ENCODE results near the gene MYCBP2.

The MYCBP2 gene

DNA sequence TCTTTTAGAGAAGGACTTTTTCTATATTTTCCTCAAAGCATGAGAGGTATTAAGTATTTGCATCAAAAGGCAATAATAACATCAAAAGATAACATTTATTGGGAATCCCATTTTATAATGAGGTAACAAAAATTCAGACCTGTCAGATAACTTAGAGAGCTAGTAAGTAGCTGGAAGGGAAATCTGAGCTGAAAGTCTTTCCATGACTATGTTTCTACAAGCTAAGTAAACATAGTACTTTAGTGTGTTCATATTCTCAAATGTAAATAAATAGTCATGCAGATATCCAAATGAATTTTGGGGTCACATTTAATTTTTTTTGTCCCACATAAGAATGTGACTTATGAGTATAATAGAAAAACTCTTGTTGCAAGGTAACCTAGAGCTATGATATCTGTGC is 212.6 kb downstream of the MYCBP2 start:
- no peak overlapping the region for H3K4me3 ChIP-seq (replicated peaks in 1 of 2; ENCODE audit: low read depth in 2 of 2, low read length in 2 of 2)
- TF ChIP-seq, protein P1, sequence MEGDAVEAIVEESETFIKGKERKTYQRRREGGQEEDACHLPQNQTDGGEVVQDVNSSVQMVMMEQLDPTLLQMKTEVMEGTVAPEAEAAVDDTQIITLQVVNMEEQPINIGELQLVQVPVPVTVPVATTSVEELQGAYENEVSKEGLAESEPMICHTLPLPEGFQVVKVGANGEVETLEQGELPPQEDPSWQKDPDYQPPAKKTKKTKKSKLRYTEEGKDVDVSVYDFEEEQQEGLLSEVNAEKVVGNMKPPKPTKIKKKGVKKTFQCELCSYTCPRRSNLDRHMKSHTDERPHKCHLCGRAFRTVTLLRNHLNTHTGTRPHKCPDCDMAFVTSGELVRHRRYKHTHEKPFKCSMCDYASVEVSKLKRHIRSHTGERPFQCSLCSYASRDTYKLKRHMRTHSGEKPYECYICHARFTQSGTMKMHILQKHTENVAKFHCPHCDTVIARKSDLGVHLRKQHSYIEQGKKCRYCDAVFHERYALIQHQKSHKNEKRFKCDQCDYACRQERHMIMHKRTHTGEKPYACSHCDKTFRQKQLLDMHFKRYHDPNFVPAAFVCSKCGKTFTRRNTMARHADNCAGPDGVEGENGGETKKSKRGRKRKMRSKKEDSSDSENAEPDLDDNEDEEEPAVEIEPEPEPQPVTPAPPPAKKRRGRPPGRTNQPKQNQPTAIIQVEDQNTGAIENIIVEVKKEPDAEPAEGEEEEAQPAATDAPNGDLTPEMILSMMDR (IDR thresholded peaks at IDR 0.05; ENCODE audit: low read depth, low read length), result no peak
- DNase-seq (ENCODE audit: low read depth in 2 of 2), result peak in 1 of 2 donors; percentile 23

DNA sequence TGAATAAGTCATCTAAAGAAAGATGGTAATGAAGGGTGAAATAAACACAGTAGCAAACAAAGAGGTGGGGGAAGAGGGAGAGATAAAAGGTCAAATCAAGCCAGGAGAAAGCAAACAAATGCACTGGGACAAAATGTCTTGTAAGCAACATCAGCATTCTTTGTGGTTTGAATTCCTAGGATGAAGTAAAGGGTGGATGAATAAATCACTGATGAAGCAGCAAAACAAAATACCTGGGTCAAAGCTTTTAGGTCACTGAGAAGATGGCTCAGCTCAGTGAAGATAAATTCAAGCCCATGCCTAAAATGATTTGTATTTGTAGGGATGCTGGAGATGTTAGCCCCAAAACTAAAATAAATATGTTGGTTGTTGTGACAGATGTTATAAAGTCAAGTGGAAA is 213.4 kb downstream of the MYCBP2 start:
- DNase-seq (ENCODE audit: low read depth in 2 of 2), result peak in 1 of 2 donors; percentile 19
- no peak overlapping the region for H3K4me3 ChIP-seq (replicated peaks in 1 of 2; ENCODE audit: low read depth in 2 of 2, low read length in 2 of 2)
- TF ChIP-seq, protein P1 (IDR thresholded peaks at IDR 0.05; ENCODE audit: low read depth, low read length), result no peak

DNA sequence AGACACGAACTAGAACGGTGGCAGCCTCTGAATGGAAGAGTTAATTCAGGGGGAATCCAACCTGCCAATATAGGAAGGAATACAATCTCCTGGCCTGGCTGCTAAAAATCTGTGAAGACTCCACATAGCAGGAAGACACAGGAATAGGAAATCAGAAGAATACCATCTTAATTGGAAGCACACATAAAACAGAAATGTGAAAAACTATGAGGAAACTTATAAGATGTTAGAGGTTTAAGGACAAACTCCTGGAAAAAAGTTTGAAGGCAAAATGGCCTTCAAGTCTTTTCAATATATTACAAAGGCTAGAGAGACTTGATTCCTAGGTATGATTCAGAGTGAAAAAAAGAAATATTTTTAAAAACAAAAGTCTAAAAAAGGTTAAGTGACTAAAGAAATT is 221.8 kb downstream of the MYCBP2 start:
- DNase-seq (ENCODE audit: low read depth in 2 of 2), result no peak
- no peak overlapping the region for H3K4me3 ChIP-seq (replicated peaks in 1 of 2; ENCODE audit: low read depth in 2 of 2, low read length in 2 of 2)
- TF ChIP-seq, protein P1 (IDR thresholded peaks at IDR 0.05; ENCODE audit: low read depth, low read length), result no peak

- H3K4me3 ChIP-seq (replicated peaks in 1 of 2; ENCODE audit: low read depth in 2 of 2, low read length in 2 of 2), result no peak overlapping the region
- no peak for DNase-seq (ENCODE audit: low read depth in 2 of 2)
- TF ChIP-seq, protein P1 (IDR thresholded peaks at IDR 0.05; ENCODE audit: low read depth, low read length), result no peak
Measured at GRCh38 chr13:77099415-77099814, 227.5 kb downstream of the MYCBP2 start.

- no peak for DNase-seq (ENCODE audit: low read depth in 2 of 2)
- H3K4me3 ChIP-seq (replicated peaks in 1 of 2; ENCODE audit: low read depth in 2 of 2, low read length in 2 of 2), result no peak overlapping the region
- TF ChIP-seq, protein P1 (IDR thresholded peaks at IDR 0.05; ENCODE audit: low read depth, low read length), result no peak
Measured at GRCh38 chr13:77095288-77095687, 231.6 kb downstream of the MYCBP2 start.

DNA sequence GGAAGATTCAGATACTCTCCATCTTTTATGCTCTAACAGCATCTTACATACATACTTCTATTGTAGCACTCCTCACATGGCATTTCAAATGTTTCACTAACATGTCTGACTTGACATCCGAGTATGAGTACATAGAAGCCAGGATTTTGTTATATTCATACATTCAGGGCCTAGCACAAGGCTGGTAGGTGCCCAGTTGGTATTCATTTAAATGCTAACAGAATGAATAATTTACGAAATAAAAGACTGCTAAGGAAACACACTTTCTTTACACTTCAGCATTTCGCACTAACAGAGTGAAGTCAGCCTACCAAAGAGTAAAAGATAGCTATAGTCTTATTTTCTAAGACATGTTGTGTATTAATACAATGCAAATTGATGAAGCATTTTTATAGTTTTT is 232.1 kb downstream of the MYCBP2 start:
- DNase-seq (ENCODE audit: low read depth in 2 of 2), result no peak
- no peak overlapping the region for H3K4me3 ChIP-seq (replicated peaks in 1 of 2; ENCODE audit: low read depth in 2 of 2, low read length in 2 of 2)
- TF ChIP-seq, protein P1 (IDR thresholded peaks at IDR 0.05; ENCODE audit: low read depth, low read length), result no peak

- no peak for DNase-seq (ENCODE audit: low read depth in 2 of 2)
- H3K4me3 ChIP-seq (replicated peaks in 1 of 2; ENCODE audit: low read depth in 2 of 2, low read length in 2 of 2), result no peak overlapping the region
- TF ChIP-seq, protein P1 (IDR thresholded peaks at IDR 0.05; ENCODE audit: low read depth, low read length), result no peak
Measured at GRCh38 chr13:77093735-77094134, 233.2 kb downstream of the MYCBP2 start.
